Colonic mucosa (tissue), 4 donors: ENCODE data around the gene GPI. TPM values are rescaled to one million over a fixed set of nuclear protein-coding genes. Genes with fewer than 3 reads are reported as not detected.

Experiments used
- DNase-seq: peaks from one replicate; pipeline ENCODE4 v3.0.0-alpha.2; 2020
- H3K27ac ChIP-seq: fragments of 200-600 bp; one replicate; pipeline ENCODE4 v1.8.0; 2021
- H3K27me3 ChIP-seq: fragments of 200-600 bp; one replicate; pipeline ENCODE4 v1.8.0; 2021
- H3K36me3 ChIP-seq: fragments of 200-600 bp; one replicate; pipeline ENCODE4 v1.8.0; 2021
- H3K4me1 ChIP-seq: fragments of 200-600 bp; one replicate; pipeline ENCODE4 v1.8.0; 2021; ENCODE audit warnings: mild to moderate bottlenecking
- H3K4me3 ChIP-seq: fragments of 200-600 bp; one replicate; pipeline ENCODE4 v1.8.0; 2021
- H3K9ac ChIP-seq, 2 donors: one replicate each; pipeline ENCODE4 v1.7.0; 2013; ENCODE audit warnings: control low read depth in 2 of 2, low read depth in 2 of 2, low read length in 2 of 2
- H3K9me3 ChIP-seq: fragments of 200-600 bp; one replicate; pipeline ENCODE4 v1.8.0; 2021
- CTCF ChIP-seq: fragments of 200-600 bp; IDR thresholded peaks from one replicate; pipeline ENCODE4 v1.8.0; 2022; ENCODE audit warnings: antibody characterized with exemption, mild to moderate bottlenecking
- intact Hi-C: fragments of 100-400 bp; cut with DNase I; formaldehyde crosslinking; loops from one replicate; pipeline ENCODE4 v1.14.1; 2022
- total RNA-seq, 2 donors: library from RNA; stranded (reverse); fragmentation: NEBNext Ultra II Directional in 1 of 2; extraction: Animal tissue kit (Norgen Biotek cat#: 25700) in 1 of 2; gene quantifications; one replicate each; pipeline ENCODE4 v1.2.1, GENCODE V29; 2021
- donor health status: healthy.
- donor health status: DM: no; HTN: no; CAD: no.
- donor health status: DM: no; HTN: no; CAD: no.

Gene GPI
- total RNA-seq, 2 donors from 2014 or later: 470 to 592 TPM

- Histone ChIP-seq H3K36me3 (no peaks in the 10 kb centered on the region), H3K9ac (no peak overlapping the region), H3K27me3 (no peaks in the 10 kb centered on the region), H3K4me3 (no peak overlapping the region), H3K27ac (no peak overlapping the region), H3K4me1 (peaks cover 8% of the 10 kb centered on the region), H3K9me3 (no peaks in the 10 kb centered on the region)
- TF ChIP-seq CTCF: no peak
- intact Hi-C loops: no loop called here
- DNase-seq: no peak
These were observed 45.2 kb upstream of the GPI start for GRCh38 chr19:34319785-34320184.

- intact Hi-C loops: no loop called here
These were observed 44.7 kb upstream of the GPI start for GRCh38 chr19:34320277-34320676.

GRCh38 chr19:34321735-34322134 lies 43.3 kb upstream of the GPI start:
- intact Hi-C loops: no loop called here
- Histone ChIP-seq H3K9ac (no peak overlapping the region), H3K27ac (no peak overlapping the region), H3K27me3 (no peaks in the 10 kb centered on the region), H3K36me3 (no peaks in the 10 kb centered on the region), H3K9me3 (no peaks in the 10 kb centered on the region), H3K4me3 (no peak overlapping the region), H3K4me1 (peaks cover 5% of the 10 kb centered on the region)
- TF ChIP-seq CTCF: no peak
- no peak for DNase-seq

More at GRCh38 chr19:34320277-34320676, 44.7 kb upstream of the GPI start:
- Histone ChIP-seq H3K4me1 (peaks cover 8% of the 10 kb centered on the region), H3K9me3 (no peaks in the 10 kb centered on the region), H3K27ac (no peak overlapping the region), H3K27me3 (no peaks in the 10 kb centered on the region), H3K9ac (no peak overlapping the region), H3K36me3 (no peaks in the 10 kb centered on the region), H3K4me3 (no peak overlapping the region)
- no peak for TF ChIP-seq CTCF
- DNase-seq: no peak

GRCh38 chr19:34323433-34324204 lies 41.4 kb upstream of the GPI start:
- no peak for TF ChIP-seq CTCF
- Histone ChIP-seq H3K27ac (no peak overlapping the region), H3K9ac (no peak overlapping the region), H3K4me1 (no peaks in the 10 kb centered on the region), H3K36me3 (peaks cover 6% of the 10 kb centered on the region), H3K27me3 (no peaks in the 10 kb centered on the region), H3K9me3 (no peaks in the 10 kb centered on the region), H3K4me3 (no peak overlapping the region)
- intact Hi-C loops: no loop called here
- no peak for DNase-seq

- no peak for DNase-seq
- Histone ChIP-seq H3K27ac (no peak overlapping the region), H3K9ac (no peak overlapping the region), H3K9me3 (no peaks in the 10 kb centered on the region), H3K36me3 (peaks cover 6% of the 10 kb centered on the region), H3K27me3 (no peaks in the 10 kb centered on the region), H3K4me1 (no peaks in the 10 kb centered on the region), H3K4me3 (no peak overlapping the region)
- intact Hi-C loops: no loop called here
- no peak for TF ChIP-seq CTCF
These were observed 40.7 kb upstream of the GPI start for GRCh38 chr19:34324320-34324719.
